Germinal center (tissue), 1 donor: ENCODE results near the gene WDR55.
"Not testable (repeated sequence)": the region's sequence is repeated elsewhere in the genome, so short reads cannot be mapped to it uniquely, and the experiment has no call there.

ENCODE experiments used
- DNase-seq: peaks from one replicate; pipeline ENCODE4 v3.0.0; 2012; ENCODE audit warnings: mixed read lengths, low spot score

WDR55 gene

DNA sequence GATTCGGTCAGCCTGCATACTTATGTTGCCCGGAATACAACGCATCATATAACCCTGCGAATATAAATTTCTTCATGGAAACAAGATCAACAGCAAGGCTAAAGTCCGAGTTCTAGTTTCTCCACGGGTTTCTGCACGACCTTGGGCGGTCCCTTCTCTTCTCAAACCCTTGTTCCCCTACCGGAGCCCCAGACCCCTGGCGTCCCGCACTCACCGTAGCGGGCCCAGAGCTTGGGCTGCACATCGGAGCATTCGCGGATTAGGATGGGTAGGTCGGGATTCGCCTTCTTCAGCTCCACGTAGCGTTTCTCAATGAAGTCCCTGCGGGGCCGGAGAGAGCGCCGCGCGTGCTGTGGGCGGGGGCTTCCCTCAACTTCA, 17.7 kb upstream of the WDR55 start:
- DNase-seq = no peak

DNA sequence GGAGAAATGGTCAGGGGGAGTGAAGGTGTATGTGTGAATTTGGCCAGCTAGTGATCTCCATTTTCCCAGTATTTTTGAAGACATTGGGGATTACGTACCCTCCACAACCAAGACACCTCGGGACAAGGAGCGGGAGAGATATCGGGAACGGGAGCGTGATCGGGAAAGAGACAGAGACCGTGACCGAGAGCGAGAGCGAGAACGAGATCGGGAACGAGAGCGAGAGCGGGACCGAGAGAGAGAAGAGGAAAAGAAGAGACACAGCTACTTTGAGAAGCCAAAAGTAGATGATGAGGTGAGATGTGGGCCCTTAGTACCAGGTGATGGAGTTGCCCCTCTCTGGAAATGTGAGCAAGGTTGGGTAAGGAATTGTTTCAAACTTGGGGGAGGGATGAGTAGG, 5.8 kb upstream of the WDR55 start:
- DNase-seq = no peak

DNA sequence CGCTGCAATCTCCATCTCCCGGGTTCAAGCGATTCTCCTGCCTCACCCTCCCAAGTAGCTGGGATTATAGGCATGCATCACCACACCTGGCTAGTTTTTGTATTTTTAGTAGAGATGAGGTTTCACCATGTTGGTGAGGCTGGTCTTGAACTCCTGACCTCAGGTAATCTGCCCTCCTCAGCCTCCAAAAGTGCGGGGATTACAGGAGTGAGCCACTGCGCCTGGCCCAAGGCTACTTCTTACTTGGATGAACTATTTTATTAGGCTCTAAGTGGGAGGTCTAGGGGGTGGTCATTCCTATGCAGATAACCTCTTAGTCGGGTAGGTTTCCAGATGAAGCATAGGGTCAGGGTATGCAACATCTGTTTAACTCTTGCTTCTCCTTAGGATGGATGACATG, 4.3 kb upstream of the WDR55 start:
- DNase-seq = not testable (repeated sequence)

DNA sequence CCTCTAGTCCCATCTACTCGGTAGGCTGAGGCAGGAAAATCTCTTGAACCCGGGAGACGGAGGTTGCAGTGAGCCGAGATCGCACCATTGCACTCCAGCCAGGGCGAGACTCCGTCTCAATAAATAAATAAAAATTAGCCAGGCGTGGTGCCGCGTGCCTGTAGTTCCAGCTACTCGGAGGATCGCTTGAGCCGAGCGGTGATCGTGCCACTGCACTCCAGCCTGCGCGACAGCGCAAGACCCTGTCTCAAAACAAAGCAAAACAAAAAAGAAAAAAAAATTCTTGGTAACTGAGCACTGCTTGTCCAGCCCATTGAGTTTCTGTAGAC, 710 bp upstream of the WDR55 start:
- DNase-seq = no peak

DNA sequence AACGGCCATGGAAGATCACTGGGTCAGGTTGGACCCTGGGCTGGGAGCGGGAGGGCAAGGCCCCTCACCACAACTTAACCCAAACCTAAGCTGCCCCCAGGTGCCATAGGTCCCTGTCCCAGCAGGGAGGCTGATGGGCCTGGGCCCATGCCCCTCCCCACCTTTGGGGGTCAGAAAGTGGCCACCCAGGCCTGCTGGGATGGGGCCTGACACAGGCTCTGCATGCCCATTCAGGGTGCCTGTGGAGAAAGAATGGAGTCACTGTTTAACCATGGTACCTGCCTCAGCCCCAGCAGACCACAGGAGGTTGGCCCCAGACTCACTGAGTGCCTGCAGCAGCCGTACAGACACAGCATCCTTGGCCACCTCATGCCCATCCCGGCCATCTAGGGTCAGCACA, 6.3 kb downstream of the WDR55 start:
- DNase-seq = not testable (repeated sequence)

DNA sequence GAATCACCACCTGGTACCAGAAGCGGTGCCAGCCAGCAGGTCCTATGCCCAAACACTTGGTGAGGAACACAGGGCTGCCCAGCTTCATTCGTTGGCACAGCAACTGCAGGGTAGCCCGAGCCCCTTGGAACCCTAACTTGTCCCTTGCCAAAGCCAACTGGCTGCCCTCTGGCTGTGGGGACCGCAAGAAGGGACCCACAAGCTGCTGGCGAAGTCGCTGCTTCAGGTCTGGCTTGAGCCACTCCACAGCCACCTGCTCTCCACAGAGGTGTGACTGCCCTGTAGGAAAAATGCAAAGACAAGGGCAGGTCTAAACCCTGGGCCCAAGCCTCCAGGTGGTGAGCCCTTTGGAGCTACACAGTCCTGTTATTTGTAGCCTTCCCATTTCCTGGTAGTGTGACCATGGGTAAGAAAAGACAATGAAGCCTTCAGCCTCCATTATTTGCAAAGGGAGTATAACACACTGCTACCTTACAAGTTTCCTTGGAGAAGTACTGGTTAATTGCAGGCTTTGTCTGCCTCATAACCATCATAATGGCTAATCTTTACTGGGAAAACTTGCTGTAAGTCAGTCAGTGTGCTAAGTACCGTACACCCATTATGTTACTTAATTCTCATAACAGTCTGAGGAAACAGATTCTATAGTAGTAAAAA, 6.9 kb downstream of the WDR55 start:
- no peak for DNase-seq

DNA sequence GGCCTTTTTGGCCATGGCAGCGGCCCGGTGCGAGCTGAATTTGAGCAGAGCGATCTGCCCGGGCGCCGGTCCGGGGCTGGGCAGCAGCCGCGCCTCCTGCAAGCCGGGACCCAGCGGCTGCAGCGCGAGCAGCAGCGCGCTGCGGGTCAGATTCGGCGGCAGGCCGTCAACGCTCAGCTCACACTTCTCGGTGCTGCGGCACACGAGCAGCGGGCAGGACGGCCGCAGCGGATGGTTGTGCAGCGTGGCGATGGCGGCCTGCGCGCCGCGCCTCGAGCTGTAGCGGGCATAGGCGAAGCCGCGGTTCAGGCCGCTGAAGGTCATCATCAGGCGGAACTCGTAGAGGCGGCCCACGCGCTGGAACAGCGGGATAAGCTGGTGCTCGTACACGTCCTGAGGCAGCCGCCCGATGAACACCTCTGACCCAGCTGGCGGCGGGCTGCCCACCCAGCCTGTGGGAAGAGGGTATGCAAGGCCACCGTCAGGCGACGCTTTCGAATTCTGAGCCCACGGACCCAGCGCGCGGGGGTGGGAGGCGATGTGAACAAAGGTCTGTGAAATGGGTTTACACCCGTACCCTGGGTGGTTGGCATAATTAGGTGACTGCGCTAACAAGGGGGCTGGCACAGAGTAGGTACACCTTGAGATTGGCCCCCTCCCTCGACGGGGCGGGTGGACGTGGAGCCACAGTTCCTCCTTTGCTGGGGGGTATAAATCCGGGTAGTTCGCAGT, 7.9 kb downstream of the WDR55 start:
- DNase-seq = no peak

DNA sequence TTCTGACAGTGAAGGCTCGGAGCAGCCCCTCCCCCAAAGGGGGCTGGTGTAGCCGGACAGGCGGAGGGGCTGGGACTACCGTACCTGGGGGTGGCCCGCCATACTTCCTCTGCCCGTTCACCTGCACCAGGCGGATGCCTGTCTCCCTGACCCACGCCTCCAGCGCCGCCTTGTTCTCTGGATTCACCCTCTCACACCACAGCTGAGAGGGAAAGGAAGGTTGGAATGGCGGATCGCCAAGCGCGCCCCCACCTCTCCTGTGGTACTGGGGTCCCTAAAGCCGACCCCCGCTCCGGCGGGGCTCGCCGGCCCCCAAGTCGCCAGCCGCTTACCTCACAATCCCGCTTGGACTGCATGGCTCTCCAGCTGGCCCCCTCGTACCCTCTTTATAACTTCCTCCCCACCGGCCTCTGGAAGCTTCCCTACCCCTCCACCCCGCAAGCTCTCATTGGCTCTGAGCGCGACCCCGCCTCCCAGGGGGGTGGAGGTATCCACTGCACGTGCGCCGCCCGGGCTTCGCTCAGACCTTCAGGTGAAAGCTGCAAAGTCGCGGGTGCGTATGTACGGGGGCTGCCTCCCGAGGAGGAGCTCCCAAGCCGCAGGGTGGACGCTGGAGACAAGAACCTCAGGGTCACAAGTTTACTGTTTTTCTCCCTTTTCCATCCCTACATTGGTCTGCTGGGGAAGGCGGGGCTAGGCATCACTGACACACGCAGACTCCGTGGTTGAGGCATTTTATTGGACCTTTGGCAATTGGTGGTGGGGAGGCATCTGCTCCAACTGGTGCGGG, 8.7 kb downstream of the WDR55 start, which contains the start of gene DND1:
Gene DND1 (minus strand): TSS at position 390 of the 790 bp plus-strand sequence. CDS start 34 bp downstream, at position 356.
- DNase-seq = no peak

DNA sequence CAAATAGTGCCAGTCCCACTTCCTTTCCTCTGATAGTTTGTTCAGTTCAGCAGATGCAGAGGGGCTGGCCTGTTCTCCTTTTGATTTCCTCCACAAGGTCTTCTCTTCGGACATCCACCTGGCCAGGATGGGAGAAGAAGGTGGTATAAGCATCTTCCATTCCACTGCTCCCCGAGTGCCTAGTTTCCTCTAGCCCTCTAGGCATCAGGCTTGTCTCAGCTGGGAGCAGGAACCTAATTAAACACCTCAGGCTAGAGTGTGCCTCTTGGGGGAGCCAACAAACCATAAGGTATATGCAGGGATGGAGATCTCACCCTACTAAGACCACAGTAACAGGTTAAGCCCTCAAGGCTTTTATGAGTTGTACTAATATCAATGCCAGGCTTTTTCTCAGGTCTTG, 9.5 kb downstream of the WDR55 start:
- DNase-seq = no peak

DNA sequence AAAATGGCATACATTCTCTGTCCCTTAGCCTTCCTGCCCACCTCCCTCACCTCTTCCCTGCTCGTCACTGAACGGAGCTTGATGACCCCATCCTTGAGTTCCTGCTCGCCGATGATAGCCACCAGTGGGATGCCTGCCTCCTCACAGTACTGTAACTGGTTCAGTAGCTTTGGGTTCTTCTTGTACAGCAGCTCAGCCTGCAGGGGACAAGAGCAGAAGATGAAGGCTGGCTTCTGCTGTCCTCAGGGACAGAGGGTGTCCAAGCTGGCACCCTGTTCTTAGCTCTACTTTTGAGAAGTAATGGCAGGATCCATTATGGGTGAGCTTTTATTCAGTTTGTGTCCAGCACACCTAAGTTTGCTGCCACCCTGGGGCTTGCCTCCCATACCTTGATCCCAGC, 9.9 kb downstream of the WDR55 start:
- DNase-seq = no peak

DNA sequence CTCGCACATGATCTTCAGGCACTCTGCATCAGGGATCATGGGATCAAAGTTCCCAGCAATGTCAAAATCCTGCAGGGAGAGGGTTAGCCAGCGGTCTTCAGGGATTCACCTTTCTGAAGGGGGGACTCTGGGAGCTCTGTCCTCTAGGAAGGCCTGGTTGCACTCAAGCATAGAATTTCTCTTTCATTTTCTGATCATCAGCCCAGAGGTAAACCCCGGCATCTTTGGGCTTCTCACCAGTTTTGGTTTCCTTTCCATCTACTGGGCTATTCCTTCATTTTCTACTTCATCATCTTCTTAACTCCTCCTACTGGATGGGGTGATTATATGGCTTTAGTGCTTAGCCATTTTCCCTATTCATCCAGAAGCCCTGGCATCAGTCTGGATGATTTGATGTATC, 13.2 kb downstream of the WDR55 start:
- DNase-seq = no peak

DNA sequence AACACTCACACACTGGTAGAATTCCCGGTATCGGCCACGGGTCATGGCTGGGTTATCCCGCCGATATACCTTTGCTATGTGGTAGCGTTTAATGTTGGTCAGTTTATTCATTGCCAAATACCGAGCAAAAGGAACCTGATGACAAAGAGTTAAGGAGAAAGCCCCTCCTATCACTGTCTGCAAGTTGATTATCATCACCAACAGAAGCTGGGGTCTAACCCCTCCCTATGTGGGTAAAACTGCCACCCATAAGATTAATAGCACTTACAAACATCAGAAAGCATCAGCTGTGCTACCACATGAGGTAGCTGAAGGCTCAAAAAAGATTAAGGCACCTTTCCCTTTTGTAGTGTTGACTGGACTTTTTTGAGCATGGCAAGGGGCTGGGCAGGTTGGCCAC, 14.3 kb downstream of the WDR55 start:
- no peak for DNase-seq

DNA sequence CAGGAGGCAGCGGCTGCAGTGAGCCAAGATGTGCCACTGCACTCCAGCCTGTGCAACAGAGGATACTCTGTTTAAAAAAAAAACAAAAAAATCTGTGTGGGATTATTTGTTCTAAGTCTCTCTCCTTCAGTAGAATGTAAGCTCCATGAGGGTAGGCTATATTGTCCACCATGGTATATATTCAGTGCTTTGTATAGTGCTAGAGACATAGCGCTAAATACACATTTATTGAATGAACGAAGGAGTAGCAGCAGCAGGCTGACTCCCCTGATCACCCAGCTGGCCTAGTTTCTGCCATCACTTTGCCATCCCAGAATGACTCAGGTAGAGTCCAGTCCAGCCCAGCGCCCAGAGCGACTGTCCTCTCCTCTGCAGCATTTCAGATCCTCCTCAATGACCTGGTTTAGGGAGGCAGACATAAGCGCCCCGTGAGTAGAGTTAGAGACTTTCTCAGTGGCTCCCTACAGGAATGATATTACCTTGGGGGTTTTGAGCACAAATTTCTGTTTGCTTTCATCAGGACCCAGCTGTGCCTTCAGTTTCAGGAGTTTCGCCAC, 25.8 kb downstream of the WDR55 start:
- DNase-seq = no peak

DNA sequence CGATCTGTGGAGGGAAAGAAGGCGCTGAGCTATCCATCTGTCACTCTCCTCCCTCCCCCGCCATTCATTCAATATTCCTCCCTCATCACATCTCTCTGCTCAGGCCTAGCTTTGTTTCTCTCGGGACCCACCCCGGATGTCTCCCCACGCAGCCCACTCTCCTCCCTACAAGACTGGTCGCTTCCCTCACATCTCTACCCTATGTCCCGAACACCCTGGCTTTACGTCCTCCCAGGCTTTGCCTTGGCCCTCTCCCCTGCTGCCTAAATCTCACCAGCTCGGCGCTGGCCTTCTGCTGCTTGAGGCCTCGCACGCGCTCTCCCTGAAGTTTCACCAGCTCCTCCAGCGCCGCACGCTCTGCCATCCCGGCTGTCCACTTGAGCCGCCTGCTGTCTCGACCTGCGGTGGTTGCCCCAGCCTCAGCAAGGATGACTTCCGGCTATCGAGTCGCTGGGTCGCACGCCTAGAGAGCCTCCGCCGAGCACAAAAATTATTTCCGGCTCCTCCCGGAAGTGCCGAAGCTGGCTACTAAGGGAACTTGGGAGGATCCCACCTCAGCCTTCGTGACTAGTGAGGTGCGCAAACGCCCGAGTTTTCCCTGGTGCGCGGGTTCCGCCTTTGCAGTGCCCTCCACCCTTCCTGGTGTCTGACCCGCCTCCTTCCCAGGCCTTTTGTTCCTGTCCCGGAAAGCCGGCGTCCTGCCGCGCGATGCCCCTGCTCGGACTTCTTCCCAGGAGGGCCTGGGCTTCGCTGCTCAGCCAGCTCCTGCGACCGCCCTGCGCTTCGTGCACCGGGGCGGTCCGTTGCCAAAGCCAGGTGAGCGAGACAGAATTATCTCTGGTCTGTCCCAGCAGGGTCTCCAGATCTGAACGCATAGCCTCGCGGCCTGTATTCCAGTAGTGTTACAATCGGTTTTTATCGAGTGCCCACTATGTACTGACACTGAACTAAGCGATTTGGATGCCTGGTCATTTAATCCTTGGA, 26.5 kb downstream of the WDR55 start, which contains the start of the genes HARS1 and HARS2:
Gene HARS1 (minus strand): TSS at position 430 of the 984 bp plus-strand sequence. CDS start 66 bp downstream, at position 364.
Gene HARS2 (plus strand): TSS at position 515 of the 984 bp plus-strand sequence. CDS start 194 bp downstream, at position 709.
- DNase-seq = peak; percentile 86

DNA sequence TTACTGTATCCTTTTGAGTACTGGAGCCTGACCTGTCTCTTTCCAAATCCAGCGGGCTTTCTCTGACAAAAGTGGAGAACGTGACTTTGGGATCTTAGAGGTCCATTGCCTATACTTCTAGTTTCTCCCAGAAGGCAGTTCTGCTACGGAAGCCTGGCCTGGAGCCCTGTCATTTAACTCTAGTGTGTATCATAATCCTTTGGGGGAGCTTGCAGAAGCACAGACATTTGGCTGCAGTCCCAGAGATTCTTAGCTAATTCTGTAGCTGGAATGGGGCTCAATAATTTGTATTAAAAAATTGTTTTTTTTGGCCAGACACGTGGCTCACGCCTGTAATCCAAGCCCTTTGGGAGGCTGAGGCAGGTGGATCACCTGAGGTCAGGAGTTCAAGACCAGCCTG, 29.6 kb downstream of the WDR55 start:
- DNase-seq = no peak

DNA sequence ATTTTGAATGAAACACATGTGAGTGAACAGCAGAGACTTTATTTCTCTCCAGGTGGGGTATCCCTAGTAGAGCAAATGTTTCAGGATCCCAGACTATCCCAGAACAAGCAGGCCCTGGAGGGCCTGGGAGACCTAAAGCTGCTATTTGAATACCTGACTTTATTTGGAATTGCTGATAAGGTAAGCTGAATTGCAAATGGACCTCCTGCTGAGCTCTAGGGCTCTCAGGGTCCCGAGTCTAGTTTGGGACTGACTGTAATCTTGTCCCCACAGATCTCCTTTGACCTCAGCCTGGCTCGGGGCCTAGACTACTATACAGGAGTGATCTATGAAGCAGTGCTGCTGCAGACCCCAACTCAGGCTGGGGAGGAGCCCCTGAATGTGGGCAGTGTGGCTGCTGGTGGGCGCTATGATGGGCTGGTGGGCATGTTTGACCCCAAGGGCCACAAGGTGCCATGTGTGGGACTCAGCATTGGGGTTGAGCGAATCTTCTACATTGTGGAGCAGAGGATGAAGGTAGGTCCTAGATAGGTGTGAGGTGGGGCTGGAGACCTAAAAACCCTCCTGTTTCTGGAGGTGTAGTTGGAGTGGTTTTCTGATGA, 32.3 kb downstream of the WDR55 start:
- no peak for DNase-seq

DNA sequence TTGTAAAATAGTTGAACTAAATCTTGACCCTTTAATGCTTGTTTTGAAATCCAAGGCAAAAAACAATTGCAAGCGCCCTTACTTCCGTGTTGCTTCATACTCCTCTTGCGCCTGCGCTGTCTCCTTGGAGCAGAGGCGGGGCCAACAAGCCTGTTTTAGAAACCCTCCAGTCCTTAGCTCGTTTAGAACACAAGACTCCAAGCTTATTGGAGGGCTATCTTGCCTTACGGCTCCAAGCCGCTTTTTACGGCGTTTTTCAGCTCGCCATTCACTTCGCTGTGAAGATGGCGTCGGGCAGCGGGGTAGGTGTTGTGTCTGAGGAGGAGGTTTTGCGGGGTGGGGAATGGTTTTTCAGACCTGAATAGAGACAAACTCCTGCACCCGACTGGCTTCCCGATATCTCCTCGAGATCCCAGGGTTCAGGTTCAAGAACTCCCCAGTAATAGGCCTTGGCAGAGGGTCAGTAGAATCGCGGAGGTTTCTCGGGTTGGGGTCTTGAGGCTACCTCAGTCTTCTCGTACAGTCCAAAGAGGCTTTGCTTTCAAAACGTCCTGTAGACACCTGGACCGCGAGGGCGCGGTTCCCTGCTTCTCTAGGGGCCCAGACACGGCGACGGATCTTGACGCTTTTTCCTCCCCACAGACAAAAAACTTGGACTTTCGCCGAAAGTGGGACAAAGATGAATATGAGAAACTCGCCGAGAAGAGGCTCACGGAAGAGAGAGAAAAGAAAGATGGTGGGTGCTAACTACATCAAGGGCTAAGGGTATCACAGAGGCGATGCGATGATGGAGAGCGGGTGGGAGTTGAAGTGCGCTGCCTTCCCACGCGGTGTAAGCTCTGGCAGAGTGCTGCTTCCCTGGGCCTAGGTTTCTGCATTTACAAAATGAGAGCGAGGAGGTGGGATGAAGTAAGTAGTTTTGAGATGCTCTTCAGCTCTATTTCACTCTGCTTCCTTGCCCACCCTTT, 35.8 kb downstream of the WDR55 start, which contains the start of gene ZMAT2:
Gene ZMAT2 (plus strand): TSS at position 271 of the 968 bp plus-strand sequence. CDS start 14 bp downstream, at position 285.
- peak; percentile 94 for DNase-seq

DNA sequence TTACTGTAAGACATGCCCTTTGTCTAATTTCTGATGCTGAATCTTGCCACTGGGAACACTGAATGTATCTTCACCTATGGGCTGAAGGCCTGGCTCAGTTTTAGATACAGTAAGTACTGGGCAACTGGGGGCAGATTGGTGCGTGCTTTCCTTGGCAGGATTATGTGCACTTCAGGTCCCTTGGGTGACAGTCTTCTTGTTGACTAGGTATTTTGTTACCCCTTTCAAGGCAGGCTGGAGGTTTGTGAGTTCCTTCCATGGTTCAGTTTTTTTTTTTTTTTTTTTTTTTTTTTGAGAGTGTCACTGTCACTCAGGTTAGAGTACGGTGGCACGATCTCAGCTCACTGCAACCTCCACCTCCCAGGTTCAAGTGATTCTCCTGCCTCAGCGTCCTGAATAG, 43.1 kb downstream of the WDR55 start:
- no peak for DNase-seq

DNA sequence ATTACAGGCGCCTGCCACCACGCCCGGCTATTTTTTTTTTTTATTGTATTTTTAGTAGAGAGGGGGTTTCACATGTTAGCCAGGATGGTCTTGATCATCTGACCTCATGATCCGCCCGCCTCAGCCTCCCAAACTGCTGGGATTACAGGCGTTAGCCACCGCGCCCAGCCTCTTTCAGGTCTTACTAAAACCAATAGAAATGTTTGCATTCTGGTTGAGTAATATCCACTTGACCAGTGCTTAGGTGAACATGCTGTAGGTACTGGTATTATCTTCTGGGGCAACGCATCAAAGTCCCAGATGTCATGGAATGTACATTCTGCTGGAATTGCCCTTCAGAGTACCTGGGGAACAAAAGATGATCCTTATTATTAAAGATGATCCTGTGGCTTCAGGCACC, 44.1 kb downstream of the WDR55 start:
- not testable (repeated sequence) for DNase-seq
